Measurements from ENCODE around the gene LRRC27. TPM values are rescaled to one million over a fixed set of nuclear protein-coding genes. Genes with fewer than 3 reads are reported as not detected.

Gene LRRC27
- total RNA-seq, 1 donor from 2014 or later = 3.3 TPM

GRCh38 chr10:132397671-132398565 lies 65.9 kb downstream of the LRRC27 start:
- Mint-ChIP-seq H3K27me3 (peaks cover 6% of the 10 kb centered on the region), H3K4me3 (peak overlapping the region; percentile 85), H3K9me3 (no peaks in the 10 kb centered on the region), H3K36me3 (ENCODE audit: low read depth) (no peaks in the 10 kb centered on the region), H3K4me1 (peaks cover 9% of the 10 kb centered on the region), H3K27ac (peak overlapping the region; percentile 84)
- peak; percentile 78 for DNase-seq
- intact Hi-C loops (cut with micrococcal nuclease) = loop anchor here (2.0 to 10.0 kb wide), 2 partner anchors 49 to 137 kb away; partner anchors contain the start of gene INPP5A

- intact Hi-C loops (cut with micrococcal nuclease) = loop anchor here (10.0 kb wide), 1 partner anchor 136 kb away; the partner anchor contains the start of gene INPP5A
- H3K27me3 Mint-ChIP-seq = peaks cover 6% of the 10 kb centered on the region
- H3K27ac Mint-ChIP-seq = no peak overlapping the region
- peak overlapping the region; percentile 85 for H3K4me3 Mint-ChIP-seq
- H3K36me3 Mint-ChIP-seq (ENCODE audit: low read depth) = no peaks in the 10 kb centered on the region
- H3K4me1 Mint-ChIP-seq = peaks cover 9% of the 10 kb centered on the region
- H3K9me3 Mint-ChIP-seq = no peaks in the 10 kb centered on the region
- DNase-seq = no peak
These were observed 66.6 kb downstream of the LRRC27 start for GRCh38 chr10:132398566-132398991.

GRCh38 chr10:132399117-132400035 lies 67.4 kb downstream of the LRRC27 start:
- no peaks in the 10 kb centered on the region for H3K36me3 Mint-ChIP-seq (ENCODE audit: low read depth)
- no peak for DNase-seq
- H3K27ac Mint-ChIP-seq = no peak overlapping the region
- H3K9me3 Mint-ChIP-seq = no peaks in the 10 kb centered on the region
- peaks cover 9% of the 10 kb centered on the region for H3K4me1 Mint-ChIP-seq
- peaks cover 6% of the 10 kb centered on the region for H3K27me3 Mint-ChIP-seq
- H3K4me3 Mint-ChIP-seq = no peak overlapping the region
- intact Hi-C loops (cut with micrococcal nuclease) = loop anchor here (10.0 kb wide), 1 partner anchor 135 kb away; the partner anchor contains the start of gene INPP5A

- intact Hi-C loops (cut with micrococcal nuclease) = no loop called here
- Mint-ChIP-seq H3K4me1 (peaks cover 9% of the 10 kb centered on the region), H3K27me3 (peaks cover 2% of the 10 kb centered on the region), H3K4me3 (no peak overlapping the region), H3K9me3 (no peaks in the 10 kb centered on the region), H3K27ac (no peak overlapping the region), H3K36me3 (ENCODE audit: low read depth) (no peaks in the 10 kb centered on the region)
- no peak for DNase-seq
These were observed 68.1 kb downstream of the LRRC27 start for GRCh38 chr10:132400041-132400546.

- H3K4me3 Mint-ChIP-seq = no peak overlapping the region
- DNase-seq = no peak
- intact Hi-C loops (cut with micrococcal nuclease) = no loop called here
- H3K27ac Mint-ChIP-seq = no peak overlapping the region
- peaks cover 2% of the 10 kb centered on the region for H3K27me3 Mint-ChIP-seq
- H3K9me3 Mint-ChIP-seq = no peaks in the 10 kb centered on the region
- peaks cover 1% of the 10 kb centered on the region for H3K36me3 Mint-ChIP-seq (ENCODE audit: low read depth)
- peaks cover 9% of the 10 kb centered on the region for H3K4me1 Mint-ChIP-seq
These were observed 68.7 kb downstream of the LRRC27 start for GRCh38 chr10:132400547-132401151.

- intact Hi-C loops (cut with micrococcal nuclease) = no loop called here
- DNase-seq = no peak
- Mint-ChIP-seq H3K9me3 (no peaks in the 10 kb centered on the region), H3K4me1 (peaks cover 9% of the 10 kb centered on the region), H3K4me3 (no peak overlapping the region), H3K36me3 (ENCODE audit: low read depth) (peaks cover 5% of the 10 kb centered on the region), H3K27ac (no peak overlapping the region), H3K27me3 (peaks cover 2% of the 10 kb centered on the region)
These were observed 69.6 kb downstream of the LRRC27 start for GRCh38 chr10:132401401-132402118.

- H3K4me3 Mint-ChIP-seq = no peak overlapping the region
- no peaks in the 10 kb centered on the region for H3K9me3 Mint-ChIP-seq
- H3K36me3 Mint-ChIP-seq (ENCODE audit: low read depth) = peaks cover 5% of the 10 kb centered on the region
These were observed 70.8 kb downstream of the LRRC27 start for GRCh38 chr10:132402781-132403241.

GRCh38 chr10:132403511-132404168 lies 71.6 kb downstream of the LRRC27 start:
- Mint-ChIP-seq H3K36me3 (ENCODE audit: low read depth) (peaks cover 5% of the 10 kb centered on the region), H3K27ac (no peak overlapping the region), H3K27me3 (no peaks in the 10 kb centered on the region), H3K4me1 (peaks cover 2% of the 10 kb centered on the region), H3K4me3 (no peak overlapping the region), H3K9me3 (no peaks in the 10 kb centered on the region)
- DNase-seq = no peak
- intact Hi-C loops (cut with micrococcal nuclease) = no loop called here

More at GRCh38 chr10:132402781-132403241, 70.8 kb downstream of the LRRC27 start:
- Mint-ChIP-seq H3K27ac (no peak overlapping the region), H3K27me3 (no peaks in the 10 kb centered on the region), H3K4me1 (peaks cover 7% of the 10 kb centered on the region)
- intact Hi-C loops (cut with micrococcal nuclease) = no loop called here
- DNase-seq = no peak

- intact Hi-C loops (cut with micrococcal nuclease) = no loop called here
- Mint-ChIP-seq H3K27ac (no peak overlapping the region), H3K4me1 (peaks cover 2% of the 10 kb centered on the region), H3K27me3 (no peaks in the 10 kb centered on the region), H3K9me3 (no peaks in the 10 kb centered on the region), H3K36me3 (ENCODE audit: low read depth) (peaks cover 5% of the 10 kb centered on the region), H3K4me3 (no peak overlapping the region)
- DNase-seq = no peak
These were observed 72.3 kb downstream of the LRRC27 start for GRCh38 chr10:132404169-132404880.

- Mint-ChIP-seq H3K27me3 (no peaks in the 10 kb centered on the region), H3K4me1 (no peaks in the 10 kb centered on the region), H3K4me3 (no peak overlapping the region), H3K36me3 (ENCODE audit: low read depth) (peaks cover 5% of the 10 kb centered on the region), H3K27ac (no peak overlapping the region), H3K9me3 (no peaks in the 10 kb centered on the region)
- no peak for DNase-seq
- intact Hi-C loops (cut with micrococcal nuclease) = no loop called here
These were observed 73.0 kb downstream of the LRRC27 start for GRCh38 chr10:132404911-132405462.

GRCh38 chr10:132405463-132405991 lies 73.5 kb downstream of the LRRC27 start:
- DNase-seq = no peak
- no peaks in the 10 kb centered on the region for H3K4me1 Mint-ChIP-seq
- H3K27ac Mint-ChIP-seq = no peak overlapping the region
- no peak overlapping the region for H3K4me3 Mint-ChIP-seq
- intact Hi-C loops (cut with micrococcal nuclease) = no loop called here
- peaks cover 5% of the 10 kb centered on the region for H3K36me3 Mint-ChIP-seq (ENCODE audit: low read depth)
- H3K27me3 Mint-ChIP-seq = no peaks in the 10 kb centered on the region
- H3K9me3 Mint-ChIP-seq = no peaks in the 10 kb centered on the region
